T-helper 2 cell treated with Interferon-gamma antibody and Interleukin-4, amounts not matched to agents 5 μg/mL and 100 μg/mL, for 36 hours (primary cell): Measurements from ENCODE around the gene PFKFB2.

Experiments
- DNase-seq: peaks from one replicate; pipeline ENCODE4 v3.0.0; 2021; ENCODE audit warnings: low spot score
- H3K27ac Mint-ChIP-seq: one replicate; pipeline ENCODE4 v1.8.0; 2021; ENCODE audit warnings: mild to moderate bottlenecking, mixed read lengths
- H3K27me3 Mint-ChIP-seq: one replicate; pipeline ENCODE4 v1.8.0; 2021; ENCODE audit warnings: low read depth, mixed read lengths
- H3K36me3 Mint-ChIP-seq: one replicate; pipeline ENCODE4 v1.8.0; 2021; ENCODE audit warnings: low read depth, mixed read lengths
- H3K4me1 Mint-ChIP-seq: one replicate; pipeline ENCODE4 v1.8.0; 2021; ENCODE audit warnings: low read depth, mixed read lengths
- H3K4me3 Mint-ChIP-seq: one replicate; pipeline ENCODE4 v1.8.0; 2022; ENCODE audit warnings: mild to moderate bottlenecking, moderate library complexity, mixed read lengths
- H3K9me3 Mint-ChIP-seq: one replicate; pipeline ENCODE4 v1.8.0; 2021; ENCODE audit warnings: mixed read lengths

The PFKFB2 gene

DNA sequence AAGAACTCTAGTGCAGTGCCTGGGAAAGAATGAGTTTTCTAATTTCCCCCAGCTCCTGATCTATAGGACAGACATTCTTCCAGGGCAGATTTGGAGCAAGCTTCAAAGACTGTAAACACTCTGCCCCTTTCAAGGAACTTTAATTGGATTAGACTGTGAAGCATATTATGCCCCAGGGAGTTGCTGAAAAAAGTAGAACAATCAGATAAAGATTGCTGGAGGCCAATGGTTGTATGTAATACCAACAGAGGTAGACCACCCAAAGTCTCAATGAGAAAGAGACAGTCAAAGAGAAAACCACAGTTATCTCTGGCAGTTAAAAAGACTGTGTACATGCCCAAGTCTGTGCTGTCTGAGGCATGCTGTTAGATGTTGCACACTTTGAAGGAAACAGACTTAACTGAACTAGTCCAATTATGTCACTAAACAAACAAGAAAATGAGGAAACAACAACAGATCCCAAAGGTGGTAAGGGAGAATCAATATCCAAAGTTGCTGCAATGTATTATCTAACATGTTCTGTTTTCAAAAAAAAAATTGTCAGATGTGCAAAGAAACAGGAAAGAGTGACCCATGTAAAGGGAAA lies 75.4 kb downstream of the PFKFB2 start:
- DNase-seq = no peak
- H3K27me3 Mint-ChIP-seq = no peaks in the 10 kb centered on the region
- H3K27ac Mint-ChIP-seq = no peak overlapping the region
- H3K4me1 Mint-ChIP-seq = no peaks in the 10 kb centered on the region
- peaks cover 3% of the 10 kb centered on the region for H3K36me3 Mint-ChIP-seq
- H3K4me3 Mint-ChIP-seq = no peak overlapping the region
- H3K9me3 Mint-ChIP-seq = peaks cover 27% of the 10 kb centered on the region

DNA sequence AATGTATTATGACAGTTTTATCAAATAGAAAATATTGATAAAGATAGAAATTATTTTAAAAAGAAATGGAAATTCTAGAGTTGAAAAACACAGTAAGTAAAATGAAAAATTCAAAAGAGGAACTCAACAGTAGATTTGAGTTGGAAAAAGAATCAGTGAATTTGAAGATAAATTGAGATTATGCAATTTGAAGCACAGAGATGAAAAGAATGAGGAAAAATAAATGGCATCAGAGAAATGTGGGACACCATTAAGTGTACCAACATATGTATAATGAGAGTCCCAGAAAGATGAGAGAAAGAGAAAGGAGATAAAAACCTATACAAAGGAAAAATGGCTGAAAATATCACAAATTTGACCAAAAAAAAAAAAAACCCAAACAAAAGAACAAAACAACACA lies 76.0 kb downstream of the PFKFB2 start:
- H3K4me1 Mint-ChIP-seq = no peaks in the 10 kb centered on the region
- H3K27ac Mint-ChIP-seq = no peak overlapping the region
- peaks cover 27% of the 10 kb centered on the region for H3K9me3 Mint-ChIP-seq
- H3K36me3 Mint-ChIP-seq = peaks cover 3% of the 10 kb centered on the region
- no peak for DNase-seq
- H3K27me3 Mint-ChIP-seq = no peaks in the 10 kb centered on the region
- H3K4me3 Mint-ChIP-seq = no peak overlapping the region
